HepG2 (cell line): ENCODE measurements around the gene DOK5. TPM values are rescaled to one million over a fixed set of nuclear protein-coding genes. Genes with fewer than 3 reads are reported as not detected.

Experiments used
- ATAC-seq: fragments of 200-7000 bp; cut with Tn5 transposase; 3 replicates; pipeline ENCODE4 v1.9.1; 2020; ENCODE audit warnings: mild to moderate bottlenecking, moderate library complexity
- BruUV-seq: library from RNA; stranded (reverse); fragments of 400-500 nt; replicated peaks from 2 replicates; lab custom pipeline; 2021; lab: Mats Ljungman, UMichigan
- CTCF ChIA-PET: fragments of 300-600 bp; formaldehyde crosslinking; extraction: SDS; loops from one replicate; lab custom pipeline; 2021; ENCODE audit warnings: low total read pairs, inconsistent platforms, low intra/inter-chr PET ratio; lab: Yijun Ruan, JAX
- POLR2A ChIA-PET: fragments of 350-600 bp; sonication (Branson Sonifier 250); formaldehyde crosslinking; loops from one replicate; lab custom pipeline; 2020; ENCODE audit warnings: antibody characterized with exemption, inconsistent platforms; lab: Yijun Ruan, JAX
- DNase-seq: peaks from one replicate; pipeline ENCODE4 v3.0.0-alpha.2; 2015; ENCODE audit warnings: low spot score
- FAIRE-seq: peaks from 3 replicates; lab custom pipeline; 2011; peaks lifted over from hg19 to GRCh38; lab: Jason Lieb, UNC
- H2AFZ ChIP-seq: one replicate; pipeline ENCODE4 v1.6.1; 2011; ENCODE audit warnings: low read length, inconsistent platforms
- H3K27ac ChIP-seq: fragments of 300-600 bp; 3 replicates; pipeline ENCODE4 v1.8.0; 2011; ENCODE audit warnings: mixed run types, mild to moderate bottlenecking, mixed read lengths, low read length, inconsistent platforms; ENCODE audit not compliant: insufficient read depth; ENCODE audit errors: extremely low read length
- H3K27me3 ChIP-seq, 2 experiments: fragments of 200-600 bp in 1 of 2; 2 replicates in 1 of 2; 3 replicates in 1 of 2; pipeline versions ENCODE4 v1.6.0 to v1.8.0; 2011; ENCODE audit warnings: low read length in 2 of 2, mild to moderate bottlenecking in 2 of 2, moderate library complexity in 2 of 2, inconsistent platforms in 1 of 2; ENCODE audit not compliant: insufficient read depth in 2 of 2, control insufficient read depth in 1 of 2
- H3K36me3 ChIP-seq, 2 experiments: fragments of 200-600 bp in 1 of 2; replicated peaks in 1 of 2; 2 replicates in 1 of 2; 3 replicates in 1 of 2; pipeline versions ENCODE4 v1.5.1 to v1.8.0; 2011; ENCODE audit warnings: low read length in 2 of 2, inconsistent platforms in 1 of 2; ENCODE audit not compliant: insufficient read depth in 2 of 2, control insufficient read depth in 1 of 2
- H3K4me1 ChIP-seq: 2 replicates; pipeline ENCODE4 v1.5.1; 2012; ENCODE audit warnings: low read length, inconsistent platforms; ENCODE audit not compliant: insufficient read depth
- H3K4me2 ChIP-seq: 2 replicates; pipeline ENCODE4 v1.6.0; 2011; ENCODE audit warnings: low read depth, low read length, inconsistent platforms
- H3K4me3 ChIP-seq, 3 experiments: fragments of 200-600 bp in 1 of 3; sonication (generic), shearing (Covaris generic) in 1 of 3; replicated peaks in 1 of 3; 2 replicates each; pipeline ENCODE4 v1.5.1; 2011 to 2016; ENCODE audit warnings: low read length in 3 of 3, inconsistent platforms in 2 of 3, low read depth in 2 of 3, mild to moderate bottlenecking in 2 of 3, control low read depth in 1 of 3, mixed read lengths in 1 of 3; ENCODE audit not compliant: insufficient read depth in 1 of 3
- H3K79me2 ChIP-seq: one replicate; pipeline ENCODE4 v1.6.1; 2011; ENCODE audit warnings: low read length, inconsistent platforms; ENCODE audit not compliant: insufficient read depth
- H3K9ac ChIP-seq: 2 replicates; pipeline ENCODE4 v1.6.0; 2011; ENCODE audit warnings: mild to moderate bottlenecking, low read depth, low read length, inconsistent platforms; ENCODE audit not compliant: insufficient read depth
- H3K9me3 ChIP-seq: 2 replicates; pipeline ENCODE4 v1.5.1; 2012; ENCODE audit warnings: mild to moderate bottlenecking, low read length
- H4K20me1 ChIP-seq: 2 replicates; pipeline ENCODE4 v1.6.0; 2011; ENCODE audit warnings: inconsistent platforms, mild to moderate bottlenecking, low read length, moderate library complexity; ENCODE audit not compliant: insufficient read depth
- ATF1 ChIP-seq: IDR thresholded peaks from 2 replicates; pipeline ENCODE4 v1.6.1; 2016; ENCODE audit warnings: mild to moderate bottlenecking, control low read depth
- HNRNPL ChIP-seq: fragments of 200-400 bp; formaldehyde crosslinking; IDR thresholded peaks from 2 replicates; pipeline ENCODE4 v1.6.1; 2017; ENCODE audit warnings: mild to moderate bottlenecking, low read depth, low read length
- MIER2 ChIP-seq: IDR thresholded peaks from 2 replicates; pipeline ENCODE4 v1.6.1; 2016; ENCODE audit warnings: missing biosample characterization, missing genetic modification reagents
- NFE2 ChIP-seq: sonication (generic); formaldehyde crosslinking; IDR thresholded peaks from 2 replicates; pipeline ENCODE4 v1.4.0; 2020; ENCODE audit warnings: missing genetic modification reagents
- NKX3-1 ChIP-seq: sonication (generic); formaldehyde crosslinking; IDR thresholded peaks from 2 replicates; pipeline ENCODE4 v1.5.0; 2020; ENCODE audit warnings: missing genetic modification reagents
- PHF21A ChIP-seq: sonication (generic); formaldehyde crosslinking; IDR thresholded peaks from 2 replicates; pipeline ENCODE4 v1.5.0; 2020; ENCODE audit warnings: mild to moderate bottlenecking, missing genetic modification reagents
- ZNF550 ChIP-seq: sonication (generic); formaldehyde crosslinking; IDR thresholded peaks from 2 replicates; pipeline ENCODE4 v1.4.0; 2020; ENCODE audit warnings: mild to moderate bottlenecking, missing genetic modification reagents, borderline replicate concordance
- ZNF563 ChIP-seq: sonication (generic); formaldehyde crosslinking; IDR thresholded peaks from 2 replicates; pipeline ENCODE4 v1.8.0; 2022; ENCODE audit warnings: mild to moderate bottlenecking, moderate library complexity, missing genetic modification reagents
- WGBS: methylation state at CpG from one replicate; pipeline ENCODE4 v1.1.6; 2017; ENCODE audit warnings: low lambda C conversion rate; 5-methylcytosine and 5-hydroxymethylcytosine counted together
- in situ Hi-C: cut with HindIII; loops from 2 replicates; pipeline ENCODE4 v1.10.0; 2017; ENCODE audit warnings: low pct_unique_long_range_greater_than_20kb; ENCODE audit not compliant: extremely low pct_ligation_motif_present
- intact Hi-C: fragments of 100-400 bp; cut with micrococcal nuclease; formaldehyde crosslinking; loops from one replicate; pipeline ENCODE4 v1.10.0; 2022; ENCODE audit not compliant: unreplicated experiment
- polyA plus RNA-seq, 8 experiments: library from polyadenylated mRNA; depleted of rRNA in 3 of 8; stranded (reverse) in 7 of 8; unstranded in 1 of 8; fragments of >200 nt; fragmentation: Illumina TruSeq in 4 of 8; extraction: Trizol in 4 of 8; gene quantifications; 2 replicates each; pipeline versions ENCODE4 v1.2.1 to v1.2.3, GENCODE V29; 2011 to 2016; ENCODE audit warnings: low read depth in 4 of 8, missing spikeins in 1 of 8, mixed read lengths in 1 of 8; ENCODE audit not compliant: insufficient read depth in 1 of 8
- total RNA-seq, 5 experiments: library from RNA; depleted of rRNA; stranded (reverse); fragments of >200 nt; fragmentation: Illumina TruSeq; extraction: Trizol; gene quantifications; 2 replicates each; pipeline ENCODE4 v1.2.3, GENCODE V29; 2016; ENCODE audit warnings: low read depth in 1 of 5
- TF ChIP-seq, protein P1 (sequence below): sonication (generic); formaldehyde crosslinking; IDR thresholded peaks from 2 replicates; pipeline ENCODE4 v1.4.0; 2020; ENCODE audit warnings: mild to moderate bottlenecking, missing genetic modification reagents
- TF ChIP-seq, protein P2 (sequence below): sonication (generic); formaldehyde crosslinking; IDR thresholded peaks from 2 replicates; pipeline ENCODE4 v1.4.0; 2020; ENCODE audit warnings: missing genetic modification reagents

Gene DOK5
- total and polyA plus RNA-seq, 2 of the 13 experiments (the other 11 are each of a cell fraction or from before 2014, with no cell fraction given) = not detected

DNA sequence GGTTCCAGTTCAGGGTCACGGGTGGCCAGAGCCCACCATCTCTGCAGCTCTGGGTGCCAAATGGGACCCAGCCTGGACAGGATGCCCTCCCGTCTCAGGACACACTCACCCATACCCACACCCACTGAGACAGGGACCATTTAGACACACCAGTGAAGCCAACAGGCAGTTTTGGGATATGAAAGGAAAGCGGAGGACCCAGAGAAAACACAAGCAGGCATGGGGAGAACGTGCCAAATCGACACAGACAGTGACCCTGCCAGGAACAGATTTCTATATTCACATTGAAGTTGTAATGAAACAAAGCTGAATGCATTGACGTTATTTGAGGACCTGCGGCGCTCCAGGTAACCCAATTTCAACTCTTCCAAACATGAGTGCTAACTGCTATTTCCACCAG, 164.5 kb downstream of the DOK5 start:
- Histone ChIP-seq H3K36me3 (no peaks in the 10 kb centered on the region), H3K4me2 (no peak overlapping the region), H3K4me3 (no peak overlapping the region), H3K9me3 (no peaks in the 10 kb centered on the region), H2AFZ (no peak overlapping the region), H3K27ac (no peak overlapping the region), H3K79me2 (no peaks in the 10 kb centered on the region), H4K20me1 (no peaks in the 10 kb centered on the region), H3K9ac (no peak overlapping the region), H3K27me3 (peaks cover 1 to 9% of the 10 kb centered on the region in 2 experiments; a peak in 3 of 5 replicates), H3K4me1 (no peaks in the 10 kb centered on the region)
- intact Hi-C loops = no loop called here
- in situ Hi-C loops = no loop called here
- BruUV-seq = no TSS peak
- ChIA-PET CTCF (no interaction called here), POLR2A (no interaction called here)
- ATAC-seq (no peak), DNase-seq (no peak), FAIRE-seq (no peak)
- WGBS = 33% methylated on average over 8 of the region's 8 CpGs
- TF ChIP-seq PHF21A (CRISPR knock-in tag) = no peak
- TF ChIP-seq, protein P1, sequence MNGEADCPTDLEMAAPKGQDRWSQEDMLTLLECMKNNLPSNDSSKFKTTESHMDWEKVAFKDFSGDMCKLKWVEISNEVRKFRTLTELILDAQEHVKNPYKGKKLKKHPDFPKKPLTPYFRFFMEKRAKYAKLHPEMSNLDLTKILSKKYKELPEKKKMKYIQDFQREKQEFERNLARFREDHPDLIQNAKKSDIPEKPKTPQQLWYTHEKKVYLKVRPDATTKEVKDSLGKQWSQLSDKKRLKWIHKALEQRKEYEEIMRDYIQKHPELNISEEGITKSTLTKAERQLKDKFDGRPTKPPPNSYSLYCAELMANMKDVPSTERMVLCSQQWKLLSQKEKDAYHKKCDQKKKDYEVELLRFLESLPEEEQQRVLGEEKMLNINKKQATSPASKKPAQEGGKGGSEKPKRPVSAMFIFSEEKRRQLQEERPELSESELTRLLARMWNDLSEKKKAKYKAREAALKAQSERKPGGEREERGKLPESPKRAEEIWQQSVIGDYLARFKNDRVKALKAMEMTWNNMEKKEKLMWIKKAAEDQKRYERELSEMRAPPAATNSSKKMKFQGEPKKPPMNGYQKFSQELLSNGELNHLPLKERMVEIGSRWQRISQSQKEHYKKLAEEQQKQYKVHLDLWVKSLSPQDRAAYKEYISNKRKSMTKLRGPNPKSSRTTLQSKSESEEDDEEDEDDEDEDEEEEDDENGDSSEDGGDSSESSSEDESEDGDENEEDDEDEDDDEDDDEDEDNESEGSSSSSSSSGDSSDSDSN (CRISPR knock-in tag) = no peak
- TF ChIP-seq NFE2 (CRISPR knock-in tag) = no peak
- no peak for TF ChIP-seq ATF1 (CRISPR knock-in tag)
- no peak for TF ChIP-seq NKX3-1
- TF ChIP-seq ZNF550 = no peak
- TF ChIP-seq, protein P2, sequence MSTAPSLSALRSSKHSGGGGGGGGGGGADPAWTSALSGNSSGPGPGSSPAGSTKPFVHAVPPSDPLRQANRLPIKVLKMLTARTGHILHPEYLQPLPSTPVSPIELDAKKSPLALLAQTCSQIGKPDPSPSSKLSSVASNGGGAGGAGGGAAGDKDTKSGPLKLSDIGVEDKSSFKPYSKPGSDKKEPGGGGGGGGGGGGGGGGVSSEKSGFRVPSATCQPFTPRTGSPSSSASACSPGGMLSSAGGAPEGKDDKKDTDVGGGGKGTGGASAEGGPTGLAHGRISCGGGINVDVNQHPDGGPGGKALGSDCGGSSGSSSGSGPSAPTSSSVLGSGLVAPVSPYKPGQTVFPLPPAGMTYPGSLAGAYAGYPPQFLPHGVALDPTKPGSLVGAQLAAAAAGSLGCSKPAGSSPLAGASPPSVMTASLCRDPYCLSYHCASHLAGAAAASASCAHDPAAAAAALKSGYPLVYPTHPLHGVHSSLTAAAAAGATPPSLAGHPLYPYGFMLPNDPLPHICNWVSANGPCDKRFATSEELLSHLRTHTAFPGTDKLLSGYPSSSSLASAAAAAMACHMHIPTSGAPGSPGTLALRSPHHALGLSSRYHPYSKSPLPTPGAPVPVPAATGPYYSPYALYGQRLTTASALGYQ = no peak
- TF ChIP-seq HNRNPL = no peak
- TF ChIP-seq MIER2 = no peak
- TF ChIP-seq ZNF563 (CRISPR knock-in tag) = no peak
